Chondrocyte (in vitro differentiated cells): ENCODE measurements around the gene SUB1. TPM values are rescaled to one million over a fixed set of nuclear protein-coding genes. Genes with fewer than 3 reads are reported as not detected.

Source experiments
- DNase-seq: peaks from one replicate; pipeline ENCODE4 v3.0.0; 2021; ENCODE audit warnings: mixed read lengths, low spot score
- H3K27ac Mint-ChIP-seq: one replicate; pipeline ENCODE4 v1.8.0; 2021; ENCODE audit warnings: mild to moderate bottlenecking, moderate library complexity, mixed read lengths; ENCODE audit not compliant: unreplicated experiment
- H3K27me3 Mint-ChIP-seq: 2 replicates; pipeline ENCODE4 v1.8.0; 2021; ENCODE audit warnings: low read depth, mixed read lengths
- H3K36me3 Mint-ChIP-seq: 2 replicates; pipeline ENCODE4 v1.8.0; 2021; ENCODE audit warnings: low read depth, mixed read lengths
- H3K4me1 Mint-ChIP-seq: 2 replicates; pipeline ENCODE4 v1.8.0; 2021; ENCODE audit warnings: low read depth, mild to moderate bottlenecking, mixed read lengths
- H3K4me3 Mint-ChIP-seq: one replicate; pipeline ENCODE4 v1.8.0; 2021; ENCODE audit warnings: mild to moderate bottlenecking, moderate library complexity, mixed read lengths; ENCODE audit not compliant: unreplicated experiment
- H3K9me3 Mint-ChIP-seq: 2 replicates; pipeline ENCODE4 v1.8.0; 2021; ENCODE audit warnings: low read depth, mixed read lengths
- total RNA-seq: library from RNA; stranded (reverse); gene quantifications from 3 replicates; pipeline ENCODE4 v1.2.1, GENCODE V29; 2021
- TF ChIP-seq, protein P1 (sequence below): fragments of 200-600 bp; sonication (generic); IDR thresholded peaks from 2 replicates; pipeline ENCODE4 v1.5.0; 2021; ENCODE audit warnings: antibody characterized with exemption, mild to moderate bottlenecking, moderate library complexity

Gene SUB1
- total RNA-seq, 1 donor from 2014 or later, result 163 TPM

- no peak overlapping the region for H3K4me3 Mint-ChIP-seq
- TF ChIP-seq, protein P1, sequence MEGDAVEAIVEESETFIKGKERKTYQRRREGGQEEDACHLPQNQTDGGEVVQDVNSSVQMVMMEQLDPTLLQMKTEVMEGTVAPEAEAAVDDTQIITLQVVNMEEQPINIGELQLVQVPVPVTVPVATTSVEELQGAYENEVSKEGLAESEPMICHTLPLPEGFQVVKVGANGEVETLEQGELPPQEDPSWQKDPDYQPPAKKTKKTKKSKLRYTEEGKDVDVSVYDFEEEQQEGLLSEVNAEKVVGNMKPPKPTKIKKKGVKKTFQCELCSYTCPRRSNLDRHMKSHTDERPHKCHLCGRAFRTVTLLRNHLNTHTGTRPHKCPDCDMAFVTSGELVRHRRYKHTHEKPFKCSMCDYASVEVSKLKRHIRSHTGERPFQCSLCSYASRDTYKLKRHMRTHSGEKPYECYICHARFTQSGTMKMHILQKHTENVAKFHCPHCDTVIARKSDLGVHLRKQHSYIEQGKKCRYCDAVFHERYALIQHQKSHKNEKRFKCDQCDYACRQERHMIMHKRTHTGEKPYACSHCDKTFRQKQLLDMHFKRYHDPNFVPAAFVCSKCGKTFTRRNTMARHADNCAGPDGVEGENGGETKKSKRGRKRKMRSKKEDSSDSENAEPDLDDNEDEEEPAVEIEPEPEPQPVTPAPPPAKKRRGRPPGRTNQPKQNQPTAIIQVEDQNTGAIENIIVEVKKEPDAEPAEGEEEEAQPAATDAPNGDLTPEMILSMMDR, result no peak
- no peaks in the 10 kb centered on the region for H3K4me1 Mint-ChIP-seq
- peaks cover 2% of the 10 kb centered on the region for H3K9me3 Mint-ChIP-seq
- DNase-seq, result no peak
- H3K27me3 Mint-ChIP-seq, result no peaks in the 10 kb centered on the region
- no peak overlapping the region for H3K27ac Mint-ChIP-seq
- H3K36me3 Mint-ChIP-seq, result peaks cover 1% of the 10 kb centered on the region
Measured at GRCh38 chr5:32562056-32562455, 23.3 kb upstream of the SUB1 start.

- Mint-ChIP-seq H3K9me3 (peaks cover 2% of the 10 kb centered on the region), H3K27me3 (no peaks in the 10 kb centered on the region)
- DNase-seq, result no peak
Measured at GRCh38 chr5:32562843-32563242, 22.5 kb upstream of the SUB1 start.

GRCh38 chr5:32563614-32564013 lies 21.7 kb upstream of the SUB1 start:
- H3K27ac Mint-ChIP-seq, result no peak overlapping the region
- peaks cover 2% of the 10 kb centered on the region for H3K9me3 Mint-ChIP-seq

More at GRCh38 chr5:32562843-32563242, 22.5 kb upstream of the SUB1 start:
- no peaks in the 10 kb centered on the region for H3K4me1 Mint-ChIP-seq
- TF ChIP-seq, protein P1, result no peak
- peaks cover 1% of the 10 kb centered on the region for H3K36me3 Mint-ChIP-seq
- H3K27ac Mint-ChIP-seq, result no peak overlapping the region
- H3K4me3 Mint-ChIP-seq, result no peak overlapping the region

GRCh38 chr5:32565145-32565544 lies 20.2 kb upstream of the SUB1 start:
- Mint-ChIP-seq H3K27me3 (no peaks in the 10 kb centered on the region), H3K4me3 (no peak overlapping the region), H3K4me1 (peaks cover 4% of the 10 kb centered on the region), H3K27ac (no peak overlapping the region), H3K9me3 (peaks cover 6% of the 10 kb centered on the region), H3K36me3 (peaks cover 1% of the 10 kb centered on the region)
- no peak for DNase-seq
- TF ChIP-seq, protein P1, result no peak

More at GRCh38 chr5:32563614-32564013, 21.7 kb upstream of the SUB1 start:
- Mint-ChIP-seq H3K36me3 (peaks cover 1% of the 10 kb centered on the region), H3K4me3 (no peak overlapping the region), H3K4me1 (peaks cover 1% of the 10 kb centered on the region), H3K27me3 (no peaks in the 10 kb centered on the region)
- no peak for DNase-seq
- TF ChIP-seq, protein P1, result no peak

DNA sequence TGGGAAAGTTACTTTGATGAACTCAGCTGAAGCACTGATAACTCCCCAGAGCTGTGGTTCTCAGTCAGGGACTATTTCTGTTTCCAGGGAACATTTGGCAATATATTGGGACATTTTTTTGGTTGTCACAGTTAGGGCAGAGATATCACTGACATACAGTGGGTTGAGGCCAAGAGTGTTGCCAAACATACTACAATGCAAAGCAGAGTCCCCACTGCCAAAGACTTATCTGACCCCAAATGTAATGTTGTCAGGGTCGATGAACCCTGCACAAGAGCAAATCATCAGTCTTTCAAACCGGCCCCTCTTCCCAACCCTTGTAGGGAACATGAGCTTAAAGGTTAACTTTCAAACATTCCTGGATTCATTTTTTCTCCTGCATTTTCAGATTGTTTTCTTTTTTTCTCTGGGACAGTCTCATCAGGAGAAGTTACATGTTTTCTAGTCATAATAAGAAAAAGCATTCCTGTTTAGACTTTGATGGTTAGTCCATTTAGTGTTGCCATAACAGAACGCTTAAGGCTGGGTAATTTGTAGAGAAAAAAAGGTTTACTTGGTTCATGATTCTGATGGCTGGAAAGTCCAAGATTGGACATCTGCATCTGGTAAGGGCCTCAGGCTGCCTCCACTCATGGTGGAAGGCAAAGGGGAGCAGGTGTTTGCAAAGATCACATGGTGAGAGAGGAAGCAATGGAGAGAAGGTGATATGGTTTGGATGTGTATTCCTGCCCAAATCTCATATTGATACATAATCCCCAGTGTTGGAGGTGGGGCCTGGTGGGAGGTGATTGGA lies 18.8 kb upstream of the SUB1 start:
- TF ChIP-seq, protein P1, result no peak
- H3K4me1 Mint-ChIP-seq, result peaks cover 4% of the 10 kb centered on the region

More for the DNA sequence above, 18.8 kb upstream of the SUB1 start:
- DNase-seq, result no peak
- Mint-ChIP-seq H3K27me3 (no peaks in the 10 kb centered on the region), H3K4me3 (no peak overlapping the region), H3K27ac (no peak overlapping the region), H3K36me3 (peaks cover 1% of the 10 kb centered on the region), H3K9me3 (peaks cover 6% of the 10 kb centered on the region)
